ENCODE results near the gene LNX1. TPM values are rescaled to one million over a fixed set of nuclear protein-coding genes. Genes with fewer than 3 reads are reported as not detected.

LNX1 gene
- total RNA-seq, 4 donors from 2014 or later, result 14.5 to 41.0 (median 22.9) TPM

GRCh38 chr4:53576071-53576617, 15.1 kb downstream of the LNX1 start:
- H3K9me3 ChIP-seq, result no peaks in the 10 kb centered on the region
- intact Hi-C loops (cut with DNase I), result no loop called here
- DNase-seq, result no peak
- H3K4me1 ChIP-seq, result peaks cover 0 to 7% (median 0%) of the 10 kb centered on the region in 3 donors
- no peak overlapping the region for H3K27ac ChIP-seq
- TF ChIP-seq CTCF (IDR thresholded peaks at IDR 0.05) (no peak), POLR2A (IDR thresholded peaks at IDR 0.05) (no peak)
- H3K4me3 ChIP-seq, result no peak overlapping the region
- peaks cover 0 to 39% (median 0%) of the 10 kb centered on the region in 3 donors for H3K36me3 ChIP-seq
- WGBS, 2 donors, result 91 to 100% methylated on average over 2 to 4 of the region's 9 CpGs
- H3K27me3 ChIP-seq, result no peaks in the 10 kb centered on the region

DNA sequence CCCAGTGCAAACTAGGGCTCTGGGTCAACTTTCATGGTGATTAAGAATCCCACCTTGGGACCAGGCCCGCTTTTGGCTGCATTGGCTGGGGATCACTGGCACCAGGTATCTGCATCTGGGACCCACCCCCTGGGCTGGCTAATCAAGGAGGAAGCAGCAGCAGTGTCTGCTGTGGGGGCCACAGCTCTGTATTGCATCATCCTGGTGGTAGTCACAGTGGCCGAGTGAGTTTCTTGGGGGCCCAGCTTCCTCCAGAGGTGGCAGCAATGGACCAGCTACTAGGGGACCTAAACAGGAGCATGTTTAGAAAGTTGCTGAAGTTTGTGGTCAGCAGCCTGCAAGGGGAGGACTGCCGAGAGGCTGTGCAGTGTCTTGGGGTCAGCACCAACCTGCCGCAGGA, 15.7 kb downstream of the LNX1 start:
- no peaks in the 10 kb centered on the region for H3K9me3 ChIP-seq
- TF ChIP-seq CTCF (IDR thresholded peaks at IDR 0.05), result no peak
- no peak for TF ChIP-seq POLR2A (IDR thresholded peaks at IDR 0.05)
- WGBS, 2 donors, result 73% methylated on average over 2 of the region's 4 CpGs; no CpG with 5 or more reads in 1 of the 2 donors
- no peak overlapping the region for H3K27ac ChIP-seq
- no peak for DNase-seq
- H3K4me1 ChIP-seq, result peaks cover 0 to 7% (median 0%) of the 10 kb centered on the region in 3 donors
- peaks cover 0 to 45% (median 0%) of the 10 kb centered on the region in 3 donors for H3K36me3 ChIP-seq
- H3K4me3 ChIP-seq, result no peak overlapping the region
- intact Hi-C loops (cut with DNase I), result no loop called here
- H3K27me3 ChIP-seq, result no peaks in the 10 kb centered on the region

DNA sequence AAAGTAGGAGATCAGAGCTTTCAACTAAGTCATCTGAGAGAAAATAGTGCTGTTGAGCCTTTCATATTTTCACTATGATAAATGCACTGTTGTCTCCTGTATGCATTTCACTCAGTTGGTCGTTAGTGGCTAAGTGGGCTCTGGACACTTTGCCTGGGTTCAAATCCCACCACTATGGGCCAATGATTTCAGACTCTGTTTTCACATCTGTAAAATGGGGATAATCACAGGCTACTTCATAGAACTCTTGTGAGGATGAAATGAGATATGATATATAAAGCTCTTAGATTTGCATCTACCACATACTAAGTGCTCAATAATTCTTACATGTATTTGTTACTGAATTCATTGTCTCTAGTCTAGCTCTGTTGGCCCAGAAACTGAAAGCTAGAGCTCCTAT, 16.8 kb downstream of the LNX1 start:
- intact Hi-C loops (cut with DNase I), result no loop called here
- no peak for DNase-seq
- Histone ChIP-seq H3K4me1 (peaks cover 0 to 7% (median 0%) of the 10 kb centered on the region in 3 donors), H3K9me3 (no peaks in the 10 kb centered on the region), H3K27me3 (no peaks in the 10 kb centered on the region), H3K36me3 (peaks cover 0 to 45% (median 0%) of the 10 kb centered on the region in 3 donors), H3K4me3 (no peak overlapping the region), H3K27ac (no peak overlapping the region)
- TF ChIP-seq CTCF (IDR thresholded peaks at IDR 0.05), result no peak
- no peak for TF ChIP-seq POLR2A (IDR thresholded peaks at IDR 0.05)
- 83 to 87% methylated on average over 1 of the region's 1 CpG for WGBS, 2 donors

DNA sequence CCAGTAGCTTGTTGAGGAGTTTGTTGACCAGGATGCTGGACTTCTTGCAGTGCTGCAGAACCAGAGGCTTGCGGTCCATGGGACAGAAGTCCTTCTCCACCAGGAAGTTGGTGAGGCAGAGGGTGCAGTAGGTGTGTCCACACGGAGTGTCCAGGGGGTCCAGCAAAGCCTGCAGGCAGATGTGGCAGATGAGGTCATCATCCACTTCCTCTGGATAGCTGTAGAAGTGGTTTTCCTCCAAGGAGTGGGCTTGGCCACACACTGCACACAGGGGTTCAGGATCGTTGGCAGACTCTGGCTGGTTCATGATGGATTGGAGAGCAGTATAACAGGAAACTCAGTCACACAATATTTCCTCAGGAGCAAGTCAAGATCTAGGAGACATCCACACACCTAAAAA, 17.6 kb downstream of the LNX1 start:
- peaks cover 0 to 45% (median 0%) of the 10 kb centered on the region in 3 donors for H3K36me3 ChIP-seq
- WGBS, 2 donors, result 65 to 67% methylated on average over 2 to 3 of the region's 3 CpGs
- H3K27ac ChIP-seq, result no peak overlapping the region
- no peak overlapping the region for H3K4me3 ChIP-seq
- intact Hi-C loops (cut with DNase I), result no loop called here
- TF ChIP-seq CTCF (IDR thresholded peaks at IDR 0.05) (no peak), POLR2A (IDR thresholded peaks at IDR 0.05) (no peak)
- H3K4me1 ChIP-seq, result peaks cover 0 to 7% (median 0%) of the 10 kb centered on the region in 3 donors
- DNase-seq, result no peak
- H3K27me3 ChIP-seq, result no peaks in the 10 kb centered on the region
- H3K9me3 ChIP-seq, result no peaks in the 10 kb centered on the region

DNA sequence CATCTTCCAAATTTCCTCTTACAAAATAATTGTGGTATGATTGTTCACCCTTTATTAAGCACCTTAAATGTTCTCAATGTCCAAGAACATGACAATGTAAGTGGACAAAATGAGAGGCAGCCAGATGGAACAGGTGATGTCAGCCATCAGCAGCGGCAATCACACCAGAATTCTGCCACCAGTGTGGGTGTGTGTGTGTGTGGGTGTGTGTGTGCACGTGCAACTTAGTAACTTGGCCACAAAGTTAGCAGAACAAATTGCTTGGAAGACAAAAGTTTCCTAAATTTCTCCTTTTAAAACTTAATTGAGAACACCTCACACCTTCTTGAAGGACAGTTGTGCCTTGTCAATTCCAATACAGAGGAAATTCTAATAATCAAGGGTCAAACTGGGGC, 18.7 kb downstream of the LNX1 start:
- H3K27me3 ChIP-seq, result no peaks in the 10 kb centered on the region
- TF ChIP-seq POLR2A (IDR thresholded peaks at IDR 0.05) (no peak), CTCF (IDR thresholded peaks at IDR 0.05) (no peak)
- no peak for DNase-seq
- intact Hi-C loops (cut with DNase I), result no loop called here
- no peak overlapping the region for H3K4me3 ChIP-seq
- H3K27ac ChIP-seq, result no peak overlapping the region
- peaks cover 0 to 7% (median 0%) of the 10 kb centered on the region in 3 donors for H3K4me1 ChIP-seq
- WGBS, 2 donors, result 58 to 69% methylated on average over 2 of the region's 2 CpGs
- peaks cover 0 to 45% (median 0%) of the 10 kb centered on the region in 3 donors for H3K36me3 ChIP-seq
- H3K9me3 ChIP-seq, result no peaks in the 10 kb centered on the region
